Fibroblast of villous mesenchyme (primary cell): ENCODE data around the gene CD9. TPM values are rescaled to one million over a fixed set of nuclear protein-coding genes. Genes with fewer than 3 reads are reported as not detected.
A peak's percentile ranks its signal among the peaks of the same experiment; 100 is the strongest.

Experiments used
- DNase-seq: peaks from one replicate; pipeline ENCODE4 v3.0.0-alpha.2; 2010; ENCODE audit warnings: low read depth
- H3K4me3 ChIP-seq: 2 replicates; pipeline ENCODE4 v1.5.1; 2011; ENCODE audit warnings: low read depth, mild to moderate bottlenecking, low read length
- total RNA-seq: library from RNA; depleted of rRNA; stranded (reverse); fragments of >200 nt; gene quantifications from 2 replicates; pipeline ENCODE4 v1.2.3, GENCODE V29; 2012
- TF ChIP-seq, protein P1 (sequence below): IDR thresholded peaks from 2 replicates; pipeline ENCODE4 v1.5.1; 2012; ENCODE audit warnings: low read depth, mild to moderate bottlenecking, low read length; ENCODE audit not compliant: insufficient read depth

Gene CD9
- total RNA-seq, 1 donor = 209 TPM

DNA sequence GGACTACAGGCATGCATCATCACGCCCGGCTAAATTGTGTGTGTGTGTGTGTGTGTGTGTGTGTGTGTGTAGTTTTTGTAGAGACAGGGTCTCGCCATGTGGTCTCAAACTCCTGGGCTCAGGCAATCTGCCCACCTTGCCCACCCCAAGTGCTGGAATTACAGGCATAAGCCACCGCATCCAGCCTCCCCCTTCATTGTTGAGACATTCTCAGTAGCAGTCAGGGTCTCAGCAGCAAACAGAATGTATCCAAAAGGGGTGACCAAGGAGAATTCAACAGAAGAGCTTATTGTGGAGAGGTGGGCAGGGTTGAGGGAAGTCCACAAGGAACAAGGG, 73.0 kb downstream of the CD9 start:
- TF ChIP-seq, protein P1, sequence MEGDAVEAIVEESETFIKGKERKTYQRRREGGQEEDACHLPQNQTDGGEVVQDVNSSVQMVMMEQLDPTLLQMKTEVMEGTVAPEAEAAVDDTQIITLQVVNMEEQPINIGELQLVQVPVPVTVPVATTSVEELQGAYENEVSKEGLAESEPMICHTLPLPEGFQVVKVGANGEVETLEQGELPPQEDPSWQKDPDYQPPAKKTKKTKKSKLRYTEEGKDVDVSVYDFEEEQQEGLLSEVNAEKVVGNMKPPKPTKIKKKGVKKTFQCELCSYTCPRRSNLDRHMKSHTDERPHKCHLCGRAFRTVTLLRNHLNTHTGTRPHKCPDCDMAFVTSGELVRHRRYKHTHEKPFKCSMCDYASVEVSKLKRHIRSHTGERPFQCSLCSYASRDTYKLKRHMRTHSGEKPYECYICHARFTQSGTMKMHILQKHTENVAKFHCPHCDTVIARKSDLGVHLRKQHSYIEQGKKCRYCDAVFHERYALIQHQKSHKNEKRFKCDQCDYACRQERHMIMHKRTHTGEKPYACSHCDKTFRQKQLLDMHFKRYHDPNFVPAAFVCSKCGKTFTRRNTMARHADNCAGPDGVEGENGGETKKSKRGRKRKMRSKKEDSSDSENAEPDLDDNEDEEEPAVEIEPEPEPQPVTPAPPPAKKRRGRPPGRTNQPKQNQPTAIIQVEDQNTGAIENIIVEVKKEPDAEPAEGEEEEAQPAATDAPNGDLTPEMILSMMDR = no peak

DNA sequence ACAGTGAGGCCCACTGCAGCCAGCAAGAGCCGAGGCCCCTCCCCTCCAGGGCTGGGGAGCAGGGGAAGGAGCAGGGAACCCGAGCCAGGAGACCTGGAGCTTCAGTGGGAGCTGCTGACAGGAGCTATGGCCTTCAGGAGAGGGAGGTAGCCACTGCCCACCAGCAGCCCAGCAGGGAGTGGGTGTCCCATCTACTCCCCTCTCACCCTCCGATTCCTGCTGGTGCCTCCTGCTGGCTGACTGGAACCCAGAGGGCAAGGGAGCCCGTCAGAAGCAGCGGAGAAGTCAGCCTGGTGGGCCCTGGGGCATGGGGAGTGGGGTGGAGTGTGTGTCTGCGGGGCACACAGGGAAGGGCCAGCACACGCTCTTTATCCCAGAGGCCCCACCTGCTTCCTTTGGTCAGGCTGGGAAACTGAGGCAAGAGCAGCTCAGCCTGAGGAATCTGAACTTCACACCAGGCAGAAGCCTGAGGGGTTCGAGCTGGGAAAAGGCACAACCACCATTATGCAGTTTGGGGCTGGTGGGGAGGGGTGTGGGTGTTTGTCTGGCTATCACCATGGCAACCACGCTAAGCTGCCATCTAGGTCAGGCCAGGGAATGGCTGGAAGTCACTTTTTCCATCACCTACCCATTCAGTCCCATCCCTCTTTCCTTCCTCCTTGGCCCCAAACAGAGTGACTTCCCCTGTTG, 73.5 kb downstream of the CD9 start:
- no peak overlapping the region for H3K4me3 ChIP-seq
- no peak for DNase-seq
- TF ChIP-seq, protein P1 = no peak

More for the DNA sequence above, 73.0 kb downstream of the CD9 start:
- no peak overlapping the region for H3K4me3 ChIP-seq
- no peak for DNase-seq

DNA sequence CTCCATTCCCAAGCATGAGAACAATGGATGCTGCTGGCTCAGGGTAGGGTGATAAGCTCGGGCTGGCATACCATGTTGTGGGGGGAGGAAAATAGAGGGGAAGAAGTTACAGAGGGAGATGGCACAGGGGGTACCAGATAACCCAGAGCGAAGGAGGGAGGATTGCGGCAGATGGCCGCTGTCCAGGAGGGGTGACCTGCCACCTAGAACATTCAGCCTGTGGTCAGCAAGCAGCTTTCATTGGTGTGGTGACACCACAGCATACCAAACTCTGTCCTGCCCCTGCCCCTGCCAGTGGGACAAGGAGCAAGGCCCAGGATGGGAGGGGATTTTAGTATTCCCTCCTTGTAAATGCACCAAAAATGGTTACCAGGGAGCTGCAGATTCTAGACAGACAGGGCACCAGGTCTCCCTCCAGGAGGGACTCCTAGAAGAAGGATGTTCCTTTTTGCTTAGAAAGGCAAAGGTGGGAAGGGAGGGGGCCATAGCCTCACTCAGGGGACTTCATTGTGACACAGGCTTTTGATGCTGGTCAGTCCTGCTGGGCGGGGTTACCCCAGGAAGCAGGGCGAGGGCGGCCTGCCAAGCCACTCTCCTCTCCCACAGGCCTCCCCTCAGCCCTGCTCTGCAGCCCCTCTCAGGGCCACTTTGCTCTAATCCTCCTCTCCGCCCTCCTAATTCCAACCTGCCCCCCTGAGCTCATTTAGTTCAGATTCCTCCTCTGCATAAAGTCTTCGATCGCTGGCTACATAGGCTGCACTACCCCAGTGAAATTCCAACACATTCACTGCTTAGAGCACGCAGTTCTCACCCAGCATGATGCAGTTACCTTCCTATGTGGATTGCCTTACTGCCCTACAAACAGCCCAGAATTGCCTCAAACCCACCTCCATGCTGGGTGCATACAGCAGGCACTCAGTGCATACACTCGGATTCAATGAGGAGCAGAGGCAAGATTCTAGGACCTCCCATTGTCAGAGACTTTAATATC, 74.3 kb downstream of the CD9 start:
- TF ChIP-seq, protein P1 = no peak
- H3K4me3 ChIP-seq = no peak overlapping the region
- DNase-seq = no peak

DNA sequence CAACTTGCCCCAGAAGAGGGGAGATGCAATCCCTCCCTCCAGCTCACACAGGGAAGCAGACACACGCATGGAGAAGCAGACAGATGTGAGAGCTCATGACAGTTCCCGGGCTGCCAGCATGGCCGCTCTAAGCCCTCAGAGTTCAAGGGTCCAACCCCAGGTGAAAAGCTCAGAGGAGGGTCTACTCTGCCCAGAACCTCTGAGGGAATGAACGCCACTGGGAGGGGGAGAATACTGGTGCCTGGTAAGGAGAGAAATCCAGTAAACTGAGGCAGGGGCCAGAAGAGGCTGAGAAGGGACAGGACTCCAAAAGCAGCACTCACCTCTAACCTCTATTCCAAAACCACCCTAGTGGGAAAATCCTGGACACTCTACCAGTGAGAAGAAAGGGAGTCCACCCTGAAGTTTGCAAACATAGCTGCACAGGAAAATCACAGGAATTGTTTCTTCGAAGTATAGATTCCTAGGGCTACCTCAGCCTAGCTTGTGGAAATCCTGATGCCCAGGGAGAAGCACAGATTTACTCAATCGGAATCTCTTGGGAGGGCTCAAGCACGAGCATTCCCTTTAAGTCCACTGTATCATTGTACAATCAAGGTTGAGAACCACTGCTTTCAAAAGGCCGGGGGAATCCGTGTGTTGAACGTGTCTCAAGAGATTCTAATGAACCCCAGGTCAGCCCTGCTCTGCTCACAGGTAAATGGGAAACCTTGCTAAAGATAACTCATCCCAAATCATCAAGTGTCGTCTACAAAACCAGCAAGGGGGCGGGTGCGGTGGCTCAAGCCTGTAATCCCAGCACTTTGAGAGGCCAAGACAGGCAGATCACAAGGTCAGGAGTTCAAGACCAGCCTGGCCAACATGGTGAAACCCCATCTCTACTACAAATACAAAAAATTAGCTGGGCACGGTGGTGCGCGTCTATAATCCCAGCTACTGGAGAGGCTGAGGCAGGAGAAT, 76.0 kb downstream of the CD9 start:
- DNase-seq = no peak
- TF ChIP-seq, protein P1 = no peak
- no peak overlapping the region for H3K4me3 ChIP-seq

DNA sequence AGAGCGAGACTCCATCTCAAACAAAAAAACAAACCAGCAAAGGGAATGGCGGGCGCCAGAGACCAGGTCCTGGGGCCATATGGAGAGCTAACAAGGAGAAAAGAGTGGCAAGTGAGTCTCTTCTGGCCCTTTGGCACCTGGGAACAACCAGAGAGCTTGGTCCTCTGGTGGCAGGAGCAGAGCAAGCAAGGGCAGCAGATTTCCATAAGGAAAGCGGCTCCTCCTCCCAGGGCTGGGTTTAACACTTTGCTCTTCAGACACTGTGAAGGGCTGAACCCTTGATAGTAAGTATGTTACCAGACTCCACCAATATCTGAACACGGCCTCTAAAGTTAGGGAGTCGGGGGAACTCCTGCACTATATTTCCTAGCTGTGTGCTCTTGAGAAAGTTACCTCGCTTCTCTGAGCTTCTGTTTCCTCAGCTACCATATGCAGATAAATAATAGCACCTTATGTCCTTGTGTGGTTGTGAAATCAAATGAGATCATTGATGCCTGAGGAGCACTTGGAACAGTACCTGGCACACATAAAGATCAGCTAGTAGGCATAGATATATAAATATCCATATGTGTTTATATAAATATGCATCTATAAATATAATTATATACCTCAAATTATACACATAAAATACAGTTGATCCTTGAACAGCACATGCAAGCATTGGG, 76.9 kb downstream of the CD9 start:
- TF ChIP-seq, protein P1 = peak; percentile 14
- H3K4me3 ChIP-seq = no peak overlapping the region
- DNase-seq = no peak

DNA sequence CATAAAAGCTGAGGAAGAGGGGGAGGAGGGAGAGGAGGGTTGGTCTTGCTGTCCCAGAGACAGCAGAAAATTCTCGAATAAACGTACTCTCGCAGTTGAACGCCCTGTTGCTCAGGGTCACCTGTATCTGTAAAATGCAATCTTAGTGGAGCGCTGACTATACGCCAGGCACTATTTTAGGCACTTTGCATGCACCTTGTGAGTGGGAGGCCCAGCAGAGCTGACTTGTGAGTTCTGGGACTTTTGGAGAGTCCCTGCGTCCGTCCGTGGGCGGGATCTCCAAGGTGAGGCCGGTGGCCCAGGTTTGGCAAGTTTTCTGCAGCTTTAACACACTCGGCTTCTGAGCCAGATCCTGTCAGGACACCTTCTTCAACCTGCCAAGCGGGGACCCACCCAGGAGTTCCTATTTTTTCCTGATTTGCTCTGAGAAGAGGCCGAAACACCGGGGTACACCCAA, 77.8 kb downstream of the CD9 start:
- TF ChIP-seq, protein P1 = no peak
- DNase-seq = no peak
- H3K4me3 ChIP-seq = peak overlapping the region; percentile 49
